Measurements from ENCODE around the gene SEC24D.

GRCh38 chr4:118676128-118676527 lies 159.8 kb downstream of the SEC24D start:
- no peak for TF ChIP-seq ELF4 (CRISPR knock-in tag; IDR thresholded peaks at IDR 0.05; ENCODE audit: low read depth)
- TF ChIP-seq, protein P1, sequence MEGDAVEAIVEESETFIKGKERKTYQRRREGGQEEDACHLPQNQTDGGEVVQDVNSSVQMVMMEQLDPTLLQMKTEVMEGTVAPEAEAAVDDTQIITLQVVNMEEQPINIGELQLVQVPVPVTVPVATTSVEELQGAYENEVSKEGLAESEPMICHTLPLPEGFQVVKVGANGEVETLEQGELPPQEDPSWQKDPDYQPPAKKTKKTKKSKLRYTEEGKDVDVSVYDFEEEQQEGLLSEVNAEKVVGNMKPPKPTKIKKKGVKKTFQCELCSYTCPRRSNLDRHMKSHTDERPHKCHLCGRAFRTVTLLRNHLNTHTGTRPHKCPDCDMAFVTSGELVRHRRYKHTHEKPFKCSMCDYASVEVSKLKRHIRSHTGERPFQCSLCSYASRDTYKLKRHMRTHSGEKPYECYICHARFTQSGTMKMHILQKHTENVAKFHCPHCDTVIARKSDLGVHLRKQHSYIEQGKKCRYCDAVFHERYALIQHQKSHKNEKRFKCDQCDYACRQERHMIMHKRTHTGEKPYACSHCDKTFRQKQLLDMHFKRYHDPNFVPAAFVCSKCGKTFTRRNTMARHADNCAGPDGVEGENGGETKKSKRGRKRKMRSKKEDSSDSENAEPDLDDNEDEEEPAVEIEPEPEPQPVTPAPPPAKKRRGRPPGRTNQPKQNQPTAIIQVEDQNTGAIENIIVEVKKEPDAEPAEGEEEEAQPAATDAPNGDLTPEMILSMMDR (IDR thresholded peaks at IDR 0.05) = no peak
